PC-3 (cell line): Measurements from ENCODE around the gene CES2.

ENCODE experiments used
- CTCF ChIP-seq: fragments of 300-600 bp; sonication (generic); conservative IDR thresholded peaks from 2 replicates; pipeline ENCODE4 v1.5.1; 2017; ENCODE audit warnings: antibody characterized with exemption, low read depth, mild to moderate bottlenecking, low read length
- EZH2 ChIP-seq: fragments of 300-600 bp; sonication (generic); IDR thresholded peaks from one replicate; pipeline ENCODE4 v1.6.1; 2017; ENCODE audit warnings: antibody characterized with exemption, mild to moderate bottlenecking, low read length; ENCODE audit not compliant: unreplicated experiment
- EZH2phosphoT487 ChIP-seq: fragments of 300-600 bp; sonication (generic); IDR thresholded peaks from 2 replicates; pipeline ENCODE4 v1.6.1; 2018; ENCODE audit warnings: mild to moderate bottlenecking, antibody characterized with exemption, low read length, borderline replicate concordance

GRCh38 chr16:66917741-66918140 lies 17.6 kb upstream of the CES2 start:
- TF ChIP-seq CTCF: no peak
- TF ChIP-seq EZH2: no peak
- no peak for TF ChIP-seq EZH2phosphoT487
